Nephron (organoid): ENCODE results near the gene UCN.
"Not testable (repeated sequence)": the region's sequence is repeated elsewhere in the genome, so short reads cannot be mapped to it uniquely, and the experiment has no call there.

ENCODE experiments used
- H3K27ac Mint-ChIP-seq, 3 experiments: 2 replicates each; pipeline ENCODE4 v1.8.0; 2020; ENCODE audit warnings: mixed read lengths in 3 of 3, mild to moderate bottlenecking in 2 of 3, moderate library complexity in 1 of 3
- H3K27me3 Mint-ChIP-seq: 2 replicates; pipeline ENCODE4 v1.8.0; 2021; ENCODE audit warnings: low read depth, mild to moderate bottlenecking, moderate library complexity, mixed read lengths
- H3K36me3 Mint-ChIP-seq: 2 replicates; pipeline ENCODE4 v1.8.0; 2020; ENCODE audit warnings: low read depth, mixed read lengths
- H3K4me1 Mint-ChIP-seq: 2 replicates; pipeline ENCODE4 v1.8.0; 2020; ENCODE audit warnings: mixed read lengths
- H3K4me3 Mint-ChIP-seq, 3 experiments: 2 replicates each; pipeline ENCODE4 v1.8.0; 2020; ENCODE audit warnings: mild to moderate bottlenecking in 3 of 3, mixed read lengths in 3 of 3, moderate library complexity in 2 of 3
- H3K9me3 Mint-ChIP-seq: 2 replicates; pipeline ENCODE4 v1.8.0; 2020; ENCODE audit warnings: mixed read lengths
- TF ChIP-seq, protein P1 (sequence below), 3 experiments: fragments of 200-600 bp; sonication (generic); IDR thresholded peaks; one replicate each; pipeline ENCODE4 v1.5.0; 2021; ENCODE audit warnings: antibody characterized with exemption in 3 of 3; ENCODE audit not compliant: unreplicated experiment in 3 of 3

Gene UCN

DNA sequence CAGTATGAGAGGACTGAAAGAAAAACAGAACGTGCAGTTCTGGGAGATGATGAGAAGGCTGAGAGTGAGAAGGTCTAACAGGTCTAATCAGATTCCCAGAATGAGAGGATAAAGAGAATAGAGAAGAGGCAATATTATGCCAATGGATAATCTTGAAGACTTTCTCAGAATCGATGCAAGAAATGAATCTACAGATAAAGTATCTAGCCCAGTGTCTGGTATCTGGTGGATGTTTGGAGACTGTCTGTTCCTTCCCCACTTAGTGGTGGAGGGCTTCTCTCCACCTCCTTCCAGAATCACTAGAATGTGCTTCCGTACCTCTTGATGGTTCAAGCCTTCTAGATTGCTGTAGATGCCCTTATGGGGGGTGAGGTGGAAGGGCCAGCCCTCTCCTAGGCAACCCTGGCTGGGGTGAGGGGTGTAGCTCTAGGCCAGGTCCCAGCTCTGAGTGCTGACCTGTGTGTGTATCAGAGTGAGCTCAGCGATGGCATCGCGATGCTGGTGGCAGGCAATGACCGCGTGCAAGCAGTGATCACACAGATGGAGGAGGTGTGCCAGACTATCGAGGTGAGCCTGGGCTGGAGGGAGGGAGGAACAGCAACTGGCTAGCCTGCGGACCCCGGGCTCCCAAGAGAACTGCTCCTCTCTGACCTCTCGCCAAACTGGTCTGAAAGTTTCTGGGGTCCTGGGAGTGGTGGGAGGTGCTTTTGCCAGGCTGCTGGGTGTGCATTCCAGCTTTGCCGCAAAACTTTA, 3.6 kb downstream of the UCN start:
- Mint-ChIP-seq H3K27ac (no peak overlapping the region), H3K27me3 (peaks cover 54% of the 10 kb centered on the region), H3K4me3 (no peak overlapping the region), H3K4me1 (no peaks in the 10 kb centered on the region), H3K36me3 (peaks cover 7% of the 10 kb centered on the region), H3K9me3 (peaks cover 6% of the 10 kb centered on the region)
- TF ChIP-seq, protein P1, sequence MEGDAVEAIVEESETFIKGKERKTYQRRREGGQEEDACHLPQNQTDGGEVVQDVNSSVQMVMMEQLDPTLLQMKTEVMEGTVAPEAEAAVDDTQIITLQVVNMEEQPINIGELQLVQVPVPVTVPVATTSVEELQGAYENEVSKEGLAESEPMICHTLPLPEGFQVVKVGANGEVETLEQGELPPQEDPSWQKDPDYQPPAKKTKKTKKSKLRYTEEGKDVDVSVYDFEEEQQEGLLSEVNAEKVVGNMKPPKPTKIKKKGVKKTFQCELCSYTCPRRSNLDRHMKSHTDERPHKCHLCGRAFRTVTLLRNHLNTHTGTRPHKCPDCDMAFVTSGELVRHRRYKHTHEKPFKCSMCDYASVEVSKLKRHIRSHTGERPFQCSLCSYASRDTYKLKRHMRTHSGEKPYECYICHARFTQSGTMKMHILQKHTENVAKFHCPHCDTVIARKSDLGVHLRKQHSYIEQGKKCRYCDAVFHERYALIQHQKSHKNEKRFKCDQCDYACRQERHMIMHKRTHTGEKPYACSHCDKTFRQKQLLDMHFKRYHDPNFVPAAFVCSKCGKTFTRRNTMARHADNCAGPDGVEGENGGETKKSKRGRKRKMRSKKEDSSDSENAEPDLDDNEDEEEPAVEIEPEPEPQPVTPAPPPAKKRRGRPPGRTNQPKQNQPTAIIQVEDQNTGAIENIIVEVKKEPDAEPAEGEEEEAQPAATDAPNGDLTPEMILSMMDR (IDR thresholded peaks at IDR 0.05; ENCODE audit: unreplicated experiment in 3 of 3) = no peak

DNA sequence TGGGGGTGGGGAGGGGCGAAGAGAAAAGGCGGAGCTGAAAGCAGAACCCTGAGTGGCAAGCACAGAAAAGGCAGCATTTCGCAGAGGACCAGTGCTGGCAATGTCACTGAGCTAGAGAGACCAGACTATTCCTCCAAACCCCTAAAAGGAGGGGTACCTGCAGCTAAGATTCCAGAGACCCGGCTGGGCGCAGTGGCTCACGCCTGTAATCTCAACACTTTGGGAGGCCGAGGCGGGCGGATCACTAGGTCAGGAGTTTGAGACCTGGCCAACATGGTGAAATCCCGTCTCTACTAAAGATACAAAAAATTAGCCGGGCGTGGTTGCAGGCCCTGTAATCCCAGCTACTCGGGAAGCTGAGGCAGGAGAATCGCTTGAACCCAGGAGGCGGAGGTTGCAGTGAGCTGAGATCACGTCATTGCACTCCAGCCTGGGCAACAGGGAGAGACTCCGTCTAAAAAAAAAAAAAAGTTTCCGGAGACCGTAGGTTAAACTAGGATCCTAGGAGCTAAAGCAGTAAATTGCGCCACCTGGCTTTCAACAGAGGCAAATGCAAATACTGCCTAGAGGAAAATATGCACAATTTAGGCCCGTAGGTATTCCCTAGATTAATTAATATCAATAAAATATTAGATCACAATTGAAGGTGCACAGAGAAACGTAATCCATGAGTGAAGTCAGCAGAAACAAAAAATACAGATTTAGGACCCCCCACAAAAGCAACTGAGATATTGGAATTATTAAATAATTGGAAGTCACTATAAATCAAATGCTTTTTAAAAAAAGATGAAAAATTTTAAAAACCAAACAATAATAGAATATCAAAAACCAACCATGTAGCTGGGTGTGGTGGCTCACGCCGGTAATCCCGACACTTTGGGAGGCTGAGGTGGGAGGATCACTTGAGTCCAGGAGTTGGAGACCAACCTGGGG, 4.9 kb downstream of the UCN start:
- Mint-ChIP-seq H3K27me3 (peaks cover 48% of the 10 kb centered on the region), H3K4me1 (no peaks in the 10 kb centered on the region), H3K36me3 (peaks cover under 1% of the 10 kb centered on the region), H3K4me3 (no peak overlapping the region), H3K9me3 (peaks cover 6% of the 10 kb centered on the region), H3K27ac (no peak overlapping the region)
- TF ChIP-seq, protein P1 (IDR thresholded peaks at IDR 0.05; ENCODE audit: unreplicated experiment in 3 of 3) = peak; percentile 84 to 92 (median 84)

DNA sequence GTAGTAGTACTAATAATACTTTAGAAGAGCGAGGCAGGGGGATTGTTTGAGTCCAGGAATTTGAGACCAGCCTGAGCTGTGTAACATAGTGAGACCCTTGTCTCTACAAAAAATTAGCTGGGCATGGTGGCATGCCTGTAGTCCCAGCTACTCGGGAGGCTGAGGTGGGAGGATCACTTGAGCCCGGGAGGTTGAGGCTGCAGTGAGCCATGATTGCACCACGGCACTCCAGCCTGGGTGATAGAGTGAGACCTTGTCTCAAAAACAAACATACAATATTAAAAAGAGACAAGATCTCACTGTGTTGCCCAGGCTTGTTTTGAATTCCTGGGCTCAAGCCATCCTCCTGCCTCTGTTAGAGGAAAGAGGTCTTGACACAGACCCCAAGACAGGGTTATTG, 7.6 kb downstream of the UCN start:
- not testable (repeated sequence) for H3K4me1 Mint-ChIP-seq, H3K4me3 Mint-ChIP-seq, H3K9me3 Mint-ChIP-seq, H3K36me3 Mint-ChIP-seq, H3K27ac Mint-ChIP-seq
- H3K27me3 Mint-ChIP-seq = peaks cover 25% of the 10 kb centered on the region

DNA sequence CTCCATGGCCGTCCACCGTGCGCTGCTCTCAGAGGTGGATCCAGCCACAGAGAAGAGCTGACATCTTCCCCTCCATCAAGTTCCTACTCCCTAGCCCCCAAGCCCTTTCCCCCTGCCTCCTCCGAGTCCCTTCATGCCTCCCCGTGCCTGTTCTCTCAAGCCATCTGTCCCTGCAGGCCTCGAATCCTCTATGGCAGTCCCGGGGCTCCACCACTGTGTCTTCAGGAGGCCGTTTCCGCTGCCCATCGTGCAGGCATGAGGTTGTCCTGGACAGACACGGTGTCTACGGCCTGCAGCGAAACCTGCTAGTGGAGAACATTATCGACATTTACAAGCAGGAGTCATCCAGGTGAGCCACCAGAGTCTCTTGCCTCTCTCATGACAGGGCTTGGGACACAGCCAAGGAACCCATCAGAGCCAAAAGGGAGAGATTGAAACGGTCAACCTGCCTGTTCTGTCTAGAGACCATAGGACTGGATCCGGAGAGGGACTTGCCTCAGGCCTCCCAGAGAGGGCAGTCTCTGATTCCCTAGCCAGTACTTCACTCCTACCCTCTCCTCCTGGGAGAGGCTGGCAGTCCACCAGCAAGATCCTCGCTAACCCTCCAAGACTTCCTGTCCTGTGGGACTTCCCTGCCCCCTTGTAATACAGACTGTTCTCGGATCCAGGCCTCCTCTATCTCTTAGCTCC, 9.7 kb downstream of the UCN start:
- Mint-ChIP-seq H3K9me3 (no peaks in the 10 kb centered on the region), H3K4me3 (no peak overlapping the region), H3K36me3 (no peaks in the 10 kb centered on the region), H3K27me3 (peaks cover 7% of the 10 kb centered on the region), H3K27ac (no peak overlapping the region), H3K4me1 (peaks cover under 1% of the 10 kb centered on the region)
- TF ChIP-seq, protein P1 (IDR thresholded peaks at IDR 0.05; ENCODE audit: unreplicated experiment in 3 of 3) = no peak

DNA sequence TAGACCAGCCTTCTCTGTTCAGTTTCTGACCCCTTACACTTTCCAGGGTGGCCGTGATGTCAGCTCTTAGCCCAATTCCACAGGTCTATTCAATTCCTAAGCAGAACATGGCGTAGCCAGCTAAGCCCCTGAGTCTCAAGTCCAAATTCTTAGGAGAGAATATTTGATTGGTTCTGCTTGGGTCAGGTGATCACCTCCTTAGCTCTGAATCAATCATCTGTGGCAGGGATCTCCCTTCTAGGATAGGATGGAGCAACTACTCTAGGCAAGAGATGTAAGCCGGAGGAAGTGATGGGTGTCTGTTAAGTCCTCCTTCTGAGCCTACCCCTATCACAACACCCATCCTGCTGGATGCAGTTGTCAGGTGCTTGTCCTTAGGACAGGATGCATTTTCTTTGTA, 11.1 kb downstream of the UCN start:
- Mint-ChIP-seq H3K27me3 (peaks cover 18% of the 10 kb centered on the region), H3K4me3 (no peak overlapping the region), H3K36me3 (no peaks in the 10 kb centered on the region), H3K4me1 (peaks cover 11% of the 10 kb centered on the region), H3K27ac (no peak overlapping the region), H3K9me3 (no peaks in the 10 kb centered on the region)
- TF ChIP-seq, protein P1 (IDR thresholded peaks at IDR 0.05; ENCODE audit: unreplicated experiment in 3 of 3) = no peak

DNA sequence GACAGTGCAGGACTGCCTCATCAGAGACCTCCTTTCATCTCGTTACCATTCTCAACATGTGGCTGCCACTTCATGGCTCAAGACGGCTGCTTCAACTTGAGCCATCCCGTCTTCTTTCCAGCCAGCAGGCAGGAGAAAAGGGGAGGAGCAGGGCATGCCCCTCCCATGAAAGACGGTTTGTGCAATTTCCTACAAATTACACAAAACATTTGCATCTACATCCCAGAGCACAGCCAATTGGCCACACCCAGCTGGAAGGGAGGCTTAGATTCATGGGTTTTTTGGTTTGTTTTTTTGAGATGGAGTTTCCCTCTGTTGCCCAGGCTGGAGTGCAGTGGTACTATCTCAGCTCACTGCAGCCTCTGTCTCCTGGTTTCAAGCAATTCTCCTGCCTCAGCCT, 11.8 kb downstream of the UCN start:
- H3K4me1 Mint-ChIP-seq = peaks cover 11% of the 10 kb centered on the region
- no peaks in the 10 kb centered on the region for H3K9me3 Mint-ChIP-seq
- TF ChIP-seq, protein P1 (IDR thresholded peaks at IDR 0.05; ENCODE audit: unreplicated experiment in 3 of 3) = no peak

More for the DNA sequence above, 11.8 kb downstream of the UCN start:
- Mint-ChIP-seq H3K36me3 (no peaks in the 10 kb centered on the region), H3K27me3 (peaks cover 25% of the 10 kb centered on the region), H3K27ac (no peak overlapping the region), H3K4me3 (no peak overlapping the region)
